Psoas muscle (tissue), 8 donors: ENCODE results near the gene KCNE4. TPM values are rescaled to one million over a fixed set of nuclear protein-coding genes. Genes with fewer than 3 reads are reported as not detected.
A peak's percentile ranks its signal among the peaks of the same experiment; 100 is the strongest.

Experiments
- ATAC-seq, 4 donors: fragments of 200-7000 bp; cut with Tn5 transposase; one replicate each; pipeline ENCODE4 v1.9.1; 2020; ENCODE audit warnings: moderate library complexity in 3 of 4, mild to moderate bottlenecking in 2 of 4
- DNase-seq, 2 donors: peaks; one replicate each; pipeline ENCODE4 v3.0.0-alpha.2; 2020
- H3K27ac ChIP-seq: fragments of 200-600 bp; one replicate; pipeline ENCODE4 v1.8.0; 2022
- H3K27me3 ChIP-seq, 3 donors: fragments of 200-600 bp in 1 of 3; one replicate each; pipeline versions ENCODE4 v1.6.1 to v1.8.0; 2013 to 2022; ENCODE audit warnings: low read length in 2 of 3, mild to moderate bottlenecking in 2 of 3, moderate library complexity in 1 of 3; ENCODE audit not compliant: insufficient read depth in 3 of 3
- H3K36me3 ChIP-seq, 2 donors: fragments of 200-600 bp in 1 of 2; one replicate each; pipeline versions ENCODE4 v1.6.1 to v1.8.0; 2013 to 2022; ENCODE audit warnings: low read depth in 1 of 2, mild to moderate bottlenecking in 1 of 2, moderate library complexity in 1 of 2; ENCODE audit not compliant: insufficient read depth in 1 of 2
- H3K4me1 ChIP-seq: fragments of 200-600 bp; one replicate; pipeline ENCODE4 v1.8.0; 2022
- H3K4me3 ChIP-seq: fragments of 200-600 bp; one replicate; pipeline ENCODE4 v1.8.0; 2022; ENCODE audit warnings: mild to moderate bottlenecking
- H3K9me3 ChIP-seq: fragments of 200-600 bp; one replicate; pipeline ENCODE4 v1.8.0; 2022
- CTCF ChIP-seq: fragments of 200-600 bp; IDR thresholded peaks from one replicate; pipeline ENCODE4 v1.8.0; 2022; ENCODE audit warnings: antibody characterized with exemption
- WGBS, 3 donors: extraction: QIAGEN DNeasy Blood & Tissue Kit; methylation state at CpG; one replicate each; pipeline versions ENCODE4 v1.1.6 to v1.1.7; 2013; 5-methylcytosine and 5-hydroxymethylcytosine counted together
- intact Hi-C, 2 donors: fragments of 100-400 bp; cut with DNase I; formaldehyde crosslinking; loops; one replicate each; pipeline versions ENCODE4 v1.11.0 to v1.14.2; 2022
- polyA plus RNA-seq, 3 donors: library from polyadenylated mRNA; stranded (reverse); fragments of 200-250 nt; gene quantifications; one replicate each; pipeline ENCODE4 v1.2.3, GENCODE V29; 2013
- total RNA-seq, 4 donors: library from RNA; stranded (reverse); fragmentation: NEBNext Ultra II Directional in 2 of 4; extraction: Animal tissue kit (Norgen Biotek cat#: 25700) in 2 of 4; gene quantifications; one replicate each; pipeline versions ENCODE4 v1.2.1 to v1.2.4, GENCODE V29; 2021 to 2023
- donor health status: healthy with polysubstance abuse.
- donor health status: DM: no; HTN: no; CAD: no; lungs with moderate emphysema.
- donor health status: Bipolar disorder and iron deficiency.
- donor health status: healthy.
- donor health status: DM: yes; HTN: yes; CAD: no.
- donor health status: DM: no; HTN: no; CAD: no.
- donor health status: DM: no; HTN: no; CAD: no.
- donor health status: DM: yes; HTN: yes; CAD: no.

The KCNE4 gene
- total and polyA plus RNA-seq, 7 donors, result 0.34 to 1.7 (median 0.84) TPM

GRCh38 chr2:223088866-223089265 is 36.9 kb downstream of the KCNE4 start:
- no peaks in the 10 kb centered on the region for H3K9me3 ChIP-seq
- 76 to 89% (median 88%) methylated on average over 3 of the region's 3 CpGs for WGBS, 3 donors
- intact Hi-C loops, result no loop called here
- H3K27ac ChIP-seq, result no peak overlapping the region
- ATAC-seq (no peak), DNase-seq (no peak)
- H3K4me1 ChIP-seq, result no peaks in the 10 kb centered on the region
- H3K36me3 ChIP-seq, result no peaks in the 10 kb centered on the region
- H3K4me3 ChIP-seq, result no peak overlapping the region
- no peak for TF ChIP-seq CTCF
- no peaks in the 10 kb centered on the region for H3K27me3 ChIP-seq

GRCh38 chr2:223090039-223090438 is 38.0 kb downstream of the KCNE4 start:
- H3K27ac ChIP-seq, result no peak overlapping the region
- TF ChIP-seq CTCF, result no peak
- no peak for ATAC-seq
- WGBS, 3 donors, result 56 to 75% (median 69%) methylated on average over 5 of the region's 5 CpGs
- H3K4me3 ChIP-seq, result no peak overlapping the region
- DNase-seq, result no peak
- intact Hi-C loops, result no loop called here
- H3K36me3 ChIP-seq, result no peaks in the 10 kb centered on the region
- no peaks in the 10 kb centered on the region for H3K27me3 ChIP-seq
- no peaks in the 10 kb centered on the region for H3K4me1 ChIP-seq
- H3K9me3 ChIP-seq, result no peaks in the 10 kb centered on the region

GRCh38 chr2:223090540-223091235 is 38.7 kb downstream of the KCNE4 start:
- Histone ChIP-seq H3K27me3 (no peaks in the 10 kb centered on the region), H3K27ac (no peak overlapping the region), H3K36me3 (no peaks in the 10 kb centered on the region), H3K4me1 (no peaks in the 10 kb centered on the region), H3K4me3 (no peak overlapping the region), H3K9me3 (no peaks in the 10 kb centered on the region)
- ATAC-seq, result no peak
- TF ChIP-seq CTCF, result no peak
- no peak for DNase-seq
- WGBS, 3 donors, result 54 to 94% (median 72%) methylated on average over 1 of the region's 1 CpG
- intact Hi-C loops, result no loop called here

GRCh38 chr2:223092667-223093066 is 40.7 kb downstream of the KCNE4 start:
- Histone ChIP-seq H3K4me3 (no peak overlapping the region), H3K27ac (peak overlapping the region; percentile 33), H3K9me3 (no peaks in the 10 kb centered on the region), H3K27me3 (no peaks in the 10 kb centered on the region), H3K36me3 (no peaks in the 10 kb centered on the region), H3K4me1 (no peaks in the 10 kb centered on the region)
- no peak for TF ChIP-seq CTCF
- ATAC-seq (no peak), DNase-seq (no peak)
- 85 to 93% (median 89%) methylated on average over 4 of the region's 4 CpGs for WGBS, 3 donors
- intact Hi-C loops, result no loop called here
